GM12872 (cell line): ENCODE results near the gene TREML1.

Source experiments
- TF ChIP-seq, protein P1 (sequence below): IDR thresholded peaks from 3 replicates; pipeline ENCODE4 v1.5.1; 2011; ENCODE audit warnings: low read depth, mild to moderate bottlenecking, low read length, moderate library complexity; ENCODE audit not compliant: insufficient read depth

Gene TREML1

DNA sequence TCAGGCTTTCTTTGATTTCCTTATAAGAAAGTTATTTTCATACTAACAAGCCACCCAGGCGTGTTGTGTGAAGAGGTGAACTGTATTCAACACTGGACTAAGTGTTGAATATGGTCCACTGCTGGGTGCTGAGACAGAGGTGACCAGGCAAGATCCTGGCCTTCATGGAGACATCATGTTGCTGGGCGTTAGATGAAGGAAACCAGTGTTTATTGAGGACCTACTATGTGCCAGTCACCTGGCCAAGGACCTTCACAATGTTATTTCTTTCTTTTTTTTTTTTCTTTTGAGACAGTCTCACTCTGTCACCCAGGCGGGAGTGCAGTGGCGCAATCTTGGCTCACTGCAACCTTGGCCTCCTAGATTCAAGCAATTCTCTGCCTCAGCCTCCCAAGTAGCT, 1.9 kb upstream of the TREML1 start:
- TF ChIP-seq, protein P1, sequence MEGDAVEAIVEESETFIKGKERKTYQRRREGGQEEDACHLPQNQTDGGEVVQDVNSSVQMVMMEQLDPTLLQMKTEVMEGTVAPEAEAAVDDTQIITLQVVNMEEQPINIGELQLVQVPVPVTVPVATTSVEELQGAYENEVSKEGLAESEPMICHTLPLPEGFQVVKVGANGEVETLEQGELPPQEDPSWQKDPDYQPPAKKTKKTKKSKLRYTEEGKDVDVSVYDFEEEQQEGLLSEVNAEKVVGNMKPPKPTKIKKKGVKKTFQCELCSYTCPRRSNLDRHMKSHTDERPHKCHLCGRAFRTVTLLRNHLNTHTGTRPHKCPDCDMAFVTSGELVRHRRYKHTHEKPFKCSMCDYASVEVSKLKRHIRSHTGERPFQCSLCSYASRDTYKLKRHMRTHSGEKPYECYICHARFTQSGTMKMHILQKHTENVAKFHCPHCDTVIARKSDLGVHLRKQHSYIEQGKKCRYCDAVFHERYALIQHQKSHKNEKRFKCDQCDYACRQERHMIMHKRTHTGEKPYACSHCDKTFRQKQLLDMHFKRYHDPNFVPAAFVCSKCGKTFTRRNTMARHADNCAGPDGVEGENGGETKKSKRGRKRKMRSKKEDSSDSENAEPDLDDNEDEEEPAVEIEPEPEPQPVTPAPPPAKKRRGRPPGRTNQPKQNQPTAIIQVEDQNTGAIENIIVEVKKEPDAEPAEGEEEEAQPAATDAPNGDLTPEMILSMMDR: no peak

DNA sequence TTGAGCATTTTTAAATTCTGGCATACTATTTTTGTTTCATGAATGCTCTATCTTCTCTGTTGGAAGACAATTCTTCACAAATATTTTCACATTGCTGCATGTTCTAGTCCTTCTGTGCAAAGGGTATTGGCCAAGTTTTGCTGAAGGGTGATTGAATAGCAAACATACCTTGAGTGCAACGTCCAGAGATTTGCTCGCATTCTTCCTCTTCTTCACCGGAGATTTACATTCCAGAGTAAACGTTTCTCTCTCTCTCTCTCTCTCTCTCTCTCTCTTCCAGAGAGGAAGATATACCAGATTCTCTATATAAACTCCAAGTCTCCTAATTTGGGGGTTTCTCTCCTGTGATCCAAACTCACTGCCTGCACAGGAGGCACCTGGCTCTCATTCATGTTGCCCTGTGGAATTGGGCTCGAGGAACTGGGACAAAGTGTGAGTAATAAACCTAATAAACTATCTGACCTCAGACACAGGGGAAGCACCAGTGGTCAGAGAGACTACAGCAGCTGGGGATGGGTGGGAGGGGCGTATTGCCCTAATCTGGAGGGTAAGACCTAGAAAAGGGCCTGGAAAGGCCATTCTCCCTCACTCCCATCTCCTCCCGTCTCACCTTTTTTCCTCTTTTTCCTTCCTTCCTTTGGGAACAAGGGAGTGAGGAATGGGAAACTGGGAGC, 1.1 kb upstream of the TREML1 start:
- TF ChIP-seq, protein P1: no peak

DNA sequence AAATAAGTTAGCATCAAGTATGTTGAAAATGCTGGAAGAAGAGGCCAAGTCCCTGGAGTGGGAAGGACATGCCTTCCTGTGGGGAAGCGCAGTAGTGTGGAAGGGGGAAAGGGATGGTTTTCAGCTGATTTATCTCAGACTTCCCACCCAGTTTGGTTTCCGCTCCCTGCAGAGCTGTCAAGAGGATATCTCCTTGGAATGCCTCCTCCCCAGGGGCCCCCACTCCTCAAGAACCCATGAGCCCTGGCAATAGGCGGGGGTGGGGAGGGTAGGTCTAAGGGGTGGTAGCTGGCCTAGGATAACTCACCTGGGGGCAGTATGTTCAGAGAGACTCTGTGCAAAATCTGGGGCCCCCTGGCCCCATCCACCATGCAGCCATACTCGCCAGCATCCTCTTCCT, 696 bp downstream of the TREML1 start:
- TF ChIP-seq, protein P1: no peak

DNA sequence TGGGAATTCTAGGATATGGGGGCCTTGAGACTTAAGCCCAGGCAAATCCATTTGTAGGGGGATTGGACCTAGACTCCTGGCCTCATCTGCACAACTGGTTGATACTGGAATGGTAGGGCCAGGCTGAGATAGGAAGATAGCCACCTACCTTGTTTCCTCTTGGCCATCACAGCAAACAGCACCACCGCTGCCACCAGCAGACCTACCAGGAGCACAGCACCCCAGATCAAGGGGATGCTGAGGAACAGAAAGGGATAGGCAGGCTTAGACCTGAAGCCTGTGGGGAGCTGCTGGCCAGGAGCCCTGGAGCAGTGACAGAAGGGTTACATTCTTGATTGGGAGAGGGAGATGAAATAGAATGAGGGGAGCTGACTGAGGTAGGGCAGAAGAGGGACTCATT, 3.5 kb downstream of the TREML1 start:
- TF ChIP-seq, protein P1: no peak

DNA sequence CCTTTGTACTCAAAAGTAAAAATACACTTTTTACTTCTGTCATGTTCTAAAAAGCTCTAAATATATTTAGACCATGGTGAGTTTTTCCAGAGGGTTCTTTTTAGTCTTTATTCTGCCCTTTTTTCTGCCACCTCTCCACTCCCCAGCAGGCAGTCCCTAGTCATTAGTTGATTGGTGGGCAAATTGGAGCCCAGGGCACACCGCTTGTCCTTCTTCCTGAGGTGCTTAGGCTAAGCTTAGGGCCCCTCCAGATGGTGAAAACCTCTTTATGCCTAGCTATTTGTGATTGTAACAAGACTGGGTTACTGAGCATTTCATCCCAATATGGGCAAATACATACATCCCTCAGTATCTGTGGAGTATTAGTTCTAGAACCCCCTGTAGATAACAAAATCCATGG, 6.2 kb downstream of the TREML1 start:
- TF ChIP-seq, protein P1: no peak

DNA sequence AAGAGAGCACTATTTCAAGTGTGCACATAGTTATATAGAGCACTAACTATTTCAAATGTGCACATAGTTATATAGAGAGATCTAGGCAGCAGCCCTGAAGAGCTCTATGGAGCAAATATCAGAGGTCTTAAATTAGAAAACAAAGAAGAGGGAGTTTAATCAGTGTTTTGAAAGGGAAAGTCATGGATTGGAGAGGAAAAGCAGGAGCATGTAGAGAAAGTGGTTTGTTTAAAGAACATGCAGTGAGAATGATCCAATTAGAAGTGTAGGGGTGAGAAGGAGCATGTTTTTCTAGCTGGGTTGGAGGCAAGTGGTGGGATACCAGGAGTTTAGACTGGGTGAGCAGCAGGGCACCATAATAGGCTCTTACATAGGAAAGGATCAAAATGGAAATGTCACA, 17.2 kb downstream of the TREML1 start:
- TF ChIP-seq, protein P1: no peak

DNA sequence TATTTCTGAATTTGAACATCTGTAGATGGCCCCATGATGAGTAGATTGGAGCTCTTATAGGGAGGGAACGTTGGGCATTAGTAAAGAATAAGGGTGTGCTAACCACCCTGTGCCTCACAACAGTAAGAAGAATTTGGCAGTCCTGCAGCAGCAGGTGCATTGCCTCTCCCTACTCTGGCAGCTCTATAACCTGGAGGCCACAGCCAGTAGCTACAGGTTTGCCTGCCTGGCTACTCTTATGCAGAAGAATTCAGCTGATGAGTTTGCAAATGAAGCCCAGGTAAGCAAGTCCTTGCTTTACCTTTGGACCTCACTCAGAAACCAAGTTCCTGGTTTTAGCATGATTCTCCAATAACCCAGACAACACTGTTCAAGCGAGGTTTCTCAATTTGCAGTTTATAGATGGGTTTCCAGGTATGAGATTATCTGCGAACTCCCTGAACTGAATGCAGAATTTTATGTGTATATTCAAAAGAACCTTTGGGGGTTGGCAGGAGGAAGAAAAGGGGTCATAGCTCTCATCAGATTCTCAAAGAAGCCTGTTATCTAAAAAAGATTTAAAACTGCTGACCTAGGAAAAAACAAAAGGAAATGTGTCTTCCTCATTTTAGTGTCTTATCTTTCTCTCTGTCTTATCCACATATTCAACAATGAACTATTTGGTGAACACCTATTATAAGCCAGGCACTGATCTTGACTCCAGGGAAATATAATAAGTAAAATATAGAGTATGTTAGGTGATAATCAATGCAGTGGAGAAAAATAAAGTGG, 18.9 kb downstream of the TREML1 start:
- TF ChIP-seq, protein P1: no peak
